ENCODE data around the gene IER3.
"Not testable (repeated sequence)": the region's sequence is repeated elsewhere in the genome, so short reads cannot be mapped to it uniquely, and the experiment has no call there.

IER3 gene

DNA sequence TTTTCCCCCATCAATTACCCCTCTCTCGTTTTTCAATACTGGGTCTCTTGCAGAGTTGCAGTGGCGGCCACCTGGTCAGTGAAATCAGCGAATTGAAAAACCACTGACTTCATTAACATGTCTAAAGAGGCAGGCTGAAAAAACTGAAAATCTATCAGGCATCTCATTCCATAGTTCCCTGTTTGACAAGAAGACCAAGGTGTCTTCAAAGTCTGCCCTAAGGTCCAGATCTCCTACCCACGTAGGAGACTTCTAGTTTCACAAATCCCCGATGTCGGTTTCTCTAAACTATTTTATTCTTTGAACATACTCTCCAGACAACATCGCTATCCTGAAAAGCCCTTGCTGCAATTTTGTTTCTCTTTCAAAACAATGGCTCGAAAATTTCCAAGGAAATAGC is 25.0 kb downstream of the IER3 start:
- Mint-ChIP-seq H3K27me3 (ENCODE audit: low read depth, poor library complexity) (peaks cover 3% of the 10 kb centered on the region), H3K9me3 (no peaks in the 10 kb centered on the region), H3K4me1 (peaks cover 61% of the 10 kb centered on the region), H3K4me3 (peak overlapping the region; percentile 97), H3K36me3 (ENCODE audit: low read depth) (peaks cover 55% of the 10 kb centered on the region), H3K27ac (peak overlapping the region; percentile 97)
- TF ChIP-seq, protein P1, sequence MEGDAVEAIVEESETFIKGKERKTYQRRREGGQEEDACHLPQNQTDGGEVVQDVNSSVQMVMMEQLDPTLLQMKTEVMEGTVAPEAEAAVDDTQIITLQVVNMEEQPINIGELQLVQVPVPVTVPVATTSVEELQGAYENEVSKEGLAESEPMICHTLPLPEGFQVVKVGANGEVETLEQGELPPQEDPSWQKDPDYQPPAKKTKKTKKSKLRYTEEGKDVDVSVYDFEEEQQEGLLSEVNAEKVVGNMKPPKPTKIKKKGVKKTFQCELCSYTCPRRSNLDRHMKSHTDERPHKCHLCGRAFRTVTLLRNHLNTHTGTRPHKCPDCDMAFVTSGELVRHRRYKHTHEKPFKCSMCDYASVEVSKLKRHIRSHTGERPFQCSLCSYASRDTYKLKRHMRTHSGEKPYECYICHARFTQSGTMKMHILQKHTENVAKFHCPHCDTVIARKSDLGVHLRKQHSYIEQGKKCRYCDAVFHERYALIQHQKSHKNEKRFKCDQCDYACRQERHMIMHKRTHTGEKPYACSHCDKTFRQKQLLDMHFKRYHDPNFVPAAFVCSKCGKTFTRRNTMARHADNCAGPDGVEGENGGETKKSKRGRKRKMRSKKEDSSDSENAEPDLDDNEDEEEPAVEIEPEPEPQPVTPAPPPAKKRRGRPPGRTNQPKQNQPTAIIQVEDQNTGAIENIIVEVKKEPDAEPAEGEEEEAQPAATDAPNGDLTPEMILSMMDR (IDR thresholded peaks at IDR 0.05), result no peak
- DNase-seq, result no peak

DNA sequence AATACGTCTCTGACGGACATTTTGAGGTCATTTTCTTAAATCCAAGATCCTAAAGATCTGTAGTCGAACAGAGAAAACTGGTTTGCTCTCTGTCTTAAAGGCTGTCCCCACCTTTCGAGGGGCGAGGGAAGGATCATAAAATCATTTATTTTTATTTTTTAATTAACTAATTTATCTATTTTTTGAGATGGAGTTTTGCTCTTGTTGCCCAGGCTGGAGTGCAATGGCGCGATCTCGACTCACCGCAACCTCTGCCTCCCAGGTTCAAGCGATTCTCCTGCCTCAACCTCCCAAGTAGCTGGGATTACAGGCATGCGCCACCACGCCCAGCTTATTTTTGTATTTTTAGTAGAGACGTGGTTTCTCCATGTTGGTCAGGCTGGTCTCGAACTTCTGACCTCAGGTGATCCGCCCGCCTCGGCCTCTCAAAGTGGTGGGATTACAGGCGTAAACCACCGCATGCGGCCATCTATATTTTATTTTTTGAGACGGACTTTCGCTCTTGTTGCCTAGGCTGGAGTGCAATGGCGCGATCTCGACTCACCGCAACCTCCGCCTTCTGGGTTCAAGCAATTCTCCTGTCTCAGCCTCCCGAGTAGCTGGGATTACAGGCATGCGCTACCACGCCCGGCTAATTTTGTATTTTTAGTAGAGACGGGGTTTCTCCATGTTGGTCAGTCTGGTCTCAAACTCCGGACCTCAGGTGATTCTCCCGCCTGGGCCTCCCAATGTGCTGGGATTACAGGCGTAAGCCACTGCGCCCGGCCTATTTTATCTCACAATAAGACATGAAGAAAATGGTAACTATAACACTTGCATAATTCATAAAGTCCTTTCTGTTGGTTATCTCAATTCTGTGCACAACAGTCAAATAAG is 26.3 kb downstream of the IER3 start:
- not testable (repeated sequence) for H3K27me3 Mint-ChIP-seq (ENCODE audit: low read depth, poor library complexity); H3K9me3 Mint-ChIP-seq
- peaks cover 48% of the 10 kb centered on the region for H3K4me1 Mint-ChIP-seq

DNA sequence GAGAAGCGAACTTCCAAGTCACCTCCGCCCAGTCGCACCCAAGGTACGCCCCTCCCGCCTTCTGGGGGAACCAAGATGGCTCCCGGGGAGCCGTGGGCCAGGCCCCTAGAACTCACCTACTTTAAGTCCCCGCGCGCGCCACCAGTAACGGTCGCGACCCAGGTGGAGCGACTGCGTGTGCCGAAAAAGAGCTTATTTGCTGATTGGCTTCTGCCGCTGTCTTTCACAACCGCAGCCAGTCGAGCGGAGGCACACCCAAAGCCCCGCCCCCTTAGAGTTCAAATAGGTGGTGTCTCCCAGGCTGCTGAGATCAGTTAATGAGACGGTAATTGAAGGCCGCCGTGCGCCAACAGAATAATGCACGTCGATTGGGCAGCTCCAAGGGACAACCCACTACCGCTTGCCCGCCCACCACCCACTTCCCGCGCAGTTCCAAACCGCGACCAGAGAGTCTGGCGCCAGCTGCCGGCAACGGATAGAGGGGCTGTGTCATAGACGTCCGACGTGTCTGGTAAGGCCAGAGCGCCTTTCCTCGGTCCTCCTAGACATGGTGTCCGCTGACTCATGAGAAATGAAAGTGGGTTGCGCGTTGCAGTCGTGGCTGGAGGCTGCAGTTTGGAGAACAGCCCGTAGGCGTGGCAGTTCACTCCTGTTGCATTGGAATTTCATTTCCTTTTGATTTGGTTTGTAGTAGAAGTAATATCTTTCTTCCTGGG is 27.1 kb downstream of the IER3 start, which contains the start of gene MDC1:
MDC1 (minus strand) TSS at position 153 of the 716 bp plus-strand sequence. CDS start 2,106 bp downstream, outside the sequence.
- Mint-ChIP-seq H3K27ac (peak within 1 kb of the TSS; percentile 100), H3K27me3 (ENCODE audit: low read depth, poor library complexity) (no peaks in the 10 kb centered on the region), H3K36me3 (ENCODE audit: low read depth) (peaks cover 54% of the 10 kb centered on the region), H3K9me3 (no peaks in the 10 kb centered on the region), H3K4me3 (peak within 1 kb of the TSS; percentile 97), H3K4me1 (peaks cover 41% of the 10 kb centered on the region)
- TF ChIP-seq, protein P1 (IDR thresholded peaks at IDR 0.05), result peak; percentile 23
- DNase-seq, result peak; percentile 96

More for the DNA sequence above, 26.3 kb downstream of the IER3 start:
- Mint-ChIP-seq H3K4me3 (peak overlapping the region; percentile 97), H3K36me3 (ENCODE audit: low read depth) (peaks cover 53% of the 10 kb centered on the region), H3K27ac (peak overlapping the region; percentile 100)
- DNase-seq, result not testable (repeated sequence)

DNA sequence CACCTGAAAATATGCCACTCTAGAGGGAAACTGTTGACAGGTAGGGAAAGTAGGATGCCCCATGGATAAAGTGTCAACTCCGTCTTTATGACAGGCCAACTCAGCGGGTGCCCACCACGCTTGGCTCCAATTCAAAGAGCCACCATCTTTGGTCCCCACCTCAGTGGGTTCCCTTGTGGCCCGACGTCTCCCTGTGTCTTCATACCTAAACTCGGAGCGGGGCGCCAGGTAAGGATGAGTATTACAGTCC is 27.5 kb downstream of the IER3 start:
- no peaks in the 10 kb centered on the region for H3K9me3 Mint-ChIP-seq
- H3K27ac Mint-ChIP-seq, result peak overlapping the region; percentile 98
- TF ChIP-seq, protein P1 (IDR thresholded peaks at IDR 0.05), result no peak
- H3K4me1 Mint-ChIP-seq, result peaks cover 40% of the 10 kb centered on the region
- H3K4me3 Mint-ChIP-seq, result peak overlapping the region; percentile 97
- no peaks in the 10 kb centered on the region for H3K27me3 Mint-ChIP-seq (ENCODE audit: low read depth, poor library complexity)
- peaks cover 57% of the 10 kb centered on the region for H3K36me3 Mint-ChIP-seq (ENCODE audit: low read depth)
- DNase-seq, result no peak

DNA sequence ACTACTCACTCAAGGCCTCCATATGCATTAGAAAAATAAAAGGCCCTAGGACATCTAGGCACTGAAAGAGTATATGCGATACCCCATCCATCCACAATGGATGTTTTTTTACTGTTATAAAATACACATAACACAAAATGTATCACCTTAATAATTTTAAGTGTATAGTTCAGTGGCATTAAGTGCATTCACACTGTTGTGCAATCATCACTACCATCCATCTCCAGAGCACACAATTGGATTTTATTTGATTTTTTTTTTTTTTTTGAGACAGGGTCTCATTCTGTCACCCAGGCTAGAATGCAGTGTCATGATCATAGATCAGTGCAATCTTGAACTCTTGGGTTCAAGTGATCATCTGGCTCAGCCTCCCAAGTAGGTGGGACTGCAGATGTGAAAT is 30.1 kb downstream of the IER3 start:
- Mint-ChIP-seq H3K27me3 (ENCODE audit: low read depth, poor library complexity) (peaks cover 3% of the 10 kb centered on the region), H3K4me3 (no peak overlapping the region), H3K36me3 (ENCODE audit: low read depth) (peaks cover 62% of the 10 kb centered on the region), H3K4me1 (peaks cover 32% of the 10 kb centered on the region), H3K9me3 (no peaks in the 10 kb centered on the region), H3K27ac (no peak overlapping the region)
- TF ChIP-seq, protein P1 (IDR thresholded peaks at IDR 0.05), result no peak
- DNase-seq, result no peak

DNA sequence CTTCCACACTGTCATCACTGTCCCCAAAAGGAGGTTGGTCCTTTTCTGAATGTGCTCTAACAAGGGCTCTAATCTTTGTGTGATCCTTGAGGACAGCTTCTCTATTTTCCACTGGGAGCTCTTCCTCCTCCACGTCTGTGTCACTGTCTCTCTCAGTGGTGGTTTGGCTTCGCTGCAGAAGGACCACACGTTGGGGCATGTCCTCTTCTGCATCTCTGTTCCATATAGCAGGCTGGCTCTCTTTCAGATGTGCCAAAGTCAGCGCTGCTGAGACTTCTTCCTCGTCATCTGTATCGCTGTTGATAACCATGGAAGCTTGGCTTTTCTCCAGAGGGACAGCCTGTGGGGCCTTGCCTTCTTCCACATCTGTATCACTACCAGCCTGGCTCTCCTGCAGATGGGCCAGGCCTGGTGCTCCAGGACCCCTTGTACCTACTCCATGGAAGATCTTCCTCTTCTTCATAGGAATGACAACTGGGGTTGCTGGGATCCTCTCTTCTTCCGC is 31.9 kb downstream of the IER3 start:
- Mint-ChIP-seq H3K27me3 (ENCODE audit: low read depth, poor library complexity) (peaks cover 3% of the 10 kb centered on the region), H3K9me3 (no peaks in the 10 kb centered on the region), H3K36me3 (ENCODE audit: low read depth) (peaks cover 73% of the 10 kb centered on the region), H3K4me3 (no peak overlapping the region), H3K4me1 (peaks cover 25% of the 10 kb centered on the region), H3K27ac (no peak overlapping the region)
- TF ChIP-seq, protein P1 (IDR thresholded peaks at IDR 0.05), result no peak
- no peak for DNase-seq

Data from nephron progenitor cell (in vitro differentiated cells).